Ovary (tissue), 9 donors: ENCODE data around the gene PXK. TPM values are rescaled to one million over a fixed set of nuclear protein-coding genes. Genes with fewer than 3 reads are reported as not detected.

Experiments used
- DNase-seq, 5 donors: peaks; one replicate each; pipeline ENCODE4 v3.0.0-alpha.2; 2019 to 2020
- H3K27ac ChIP-seq, 2 donors: fragments of 200-600 bp; one replicate each; pipeline versions ENCODE4 v1.5.1 to v1.8.0; 2019 to 2022
- H3K27me3 ChIP-seq: fragments of 200-600 bp; one replicate; pipeline ENCODE4 v1.8.0; 2022
- H3K36me3 ChIP-seq: fragments of 200-600 bp; sonication (generic); one replicate; pipeline ENCODE4 v1.5.1; 2019
- H3K4me1 ChIP-seq: one replicate; pipeline ENCODE4 v1.8.1; 2013; ENCODE audit warnings: mild to moderate bottlenecking, moderate library complexity; ENCODE audit not compliant: insufficient read depth
- H3K4me3 ChIP-seq: fragments of 200-600 bp; sonication (generic); one replicate; pipeline ENCODE4 v1.5.1; 2017
- H3K9me3 ChIP-seq, 2 donors: fragments of 200-600 bp in 1 of 2; sonication (generic) in 1 of 2; one replicate each; pipeline versions ENCODE4 v1.5.1 to v1.8.1; 2013 to 2019; ENCODE audit warnings: mild to moderate bottlenecking in 1 of 2, moderate library complexity in 1 of 2
- CTCF ChIP-seq, 3 donors: fragments of 450-650 bp in 2 of 3; fragments of 200-600 bp in 1 of 3; IDR thresholded peaks; one replicate each; pipeline versions ENCODE4 v1.5.1 to v1.8.0; 2016 to 2022; ENCODE audit warnings: antibody characterized with exemption in 3 of 3, mild to moderate bottlenecking in 1 of 3
- EP300 ChIP-seq: sonication (generic); formaldehyde crosslinking; IDR thresholded peaks from one replicate; pipeline ENCODE4 v1.6.1; 2017; ENCODE audit warnings: antibody characterized with exemption
- POLR2A ChIP-seq: fragments of 450-650 bp; IDR thresholded peaks from one replicate; pipeline ENCODE4 v1.6.1; 2017; ENCODE audit warnings: antibody characterized with exemption, mild to moderate bottlenecking, moderate library complexity
- WGBS, 3 donors: extraction: QIAGEN DNeasy Blood & Tissue Kit in 1 of 3; methylation state at CpG; one replicate each; pipeline versions ENCODE4 v1.1.5 to v1.1.7; 2013 to 2017; 5-methylcytosine and 5-hydroxymethylcytosine counted together
- intact Hi-C, 4 donors: fragments of 100-400 bp; cut with DNase I; formaldehyde crosslinking; loops; one replicate each; pipeline versions ENCODE4 v1.11.0 to v1.15.1; 2022 to 2023
- polyA plus RNA-seq, 2 donors: library from polyadenylated mRNA; stranded (reverse); fragments of 200-250 nt in 1 of 2; fragments of 350-450 nt in 1 of 2; fragmentation: Illumina TruSeq in 1 of 2; extraction: RNeasy Lipid Tissue Mini Kit (QIAGEN cat#74804) in 1 of 2; gene quantifications; one replicate each; pipeline ENCODE4 v1.2.3, GENCODE V29; 2013 to 2014
- total RNA-seq, 7 donors: library from RNA; depleted of rRNA in 2 of 7; stranded (reverse); fragments of >200 nt in 2 of 7; fragmentation: NEBNext Ultra II Directional in 3 of 7; extraction: Animal tissue kit (Norgen Biotek cat#: 25700) in 3 of 7; gene quantifications; one replicate each; pipeline versions ENCODE4 v1.1.0 to v1.2.4, GENCODE V29; 2016 to 2023
- donor health status: DM: no; HTN: no; CAD: no; lungs with moderate emphysema.
- donor health status: DM: no; HTN: no; CAD: no.
- donor health status: Bipolar disorder and iron deficiency.
- donor health status: DM: yes; HTN: yes; CAD: no.
- donor health status: DM: no; HTN: no; CAD: no.
- donor health status: DM: yes; HTN: yes; CAD: no.

Gene PXK
- total and polyA plus RNA-seq, 9 donors: 17.2 to 42.0 (median 25.9) TPM

- intact Hi-C loops: loop anchor here in 3 of 4 donors (5.0 to 10.0 kb wide), 5 partner anchors 78 to 232 kb away; partner anchors contain the start of genes PXK (in 2 of the 3) and KCTD6 (in 1 of the 3)
- Histone ChIP-seq H3K27ac (no peak overlapping the region), H3K27me3 (no peaks in the 10 kb centered on the region), H3K9me3 (no peaks in the 10 kb centered on the region), H3K4me3 (no peak overlapping the region), H3K36me3 (no peaks in the 10 kb centered on the region), H3K4me1 (peaks cover 2% of the 10 kb centered on the region)
- TF ChIP-seq POLR2A: no peak
- no peak for TF ChIP-seq CTCF (IDR thresholded peaks at IDR 0.05)
- TF ChIP-seq EP300: no peak
- 79 to 90% (median 81%) methylated on average over 2 of the region's 2 CpGs for WGBS, 3 donors
- DNase-seq: no peak
Observed at GRCh38 chr3:58417075-58417474, 84.4 kb downstream of the PXK start.

GRCh38 chr3:58418227-58418626 is 85.5 kb downstream of the PXK start:
- no peak for TF ChIP-seq CTCF (IDR thresholded peaks at IDR 0.05)
- no peak for TF ChIP-seq EP300
- no peak for TF ChIP-seq POLR2A
- H3K36me3 ChIP-seq: no peaks in the 10 kb centered on the region
- H3K4me1 ChIP-seq: peaks cover 2% of the 10 kb centered on the region
- no peaks in the 10 kb centered on the region for H3K27me3 ChIP-seq
- H3K27ac ChIP-seq: no peak overlapping the region
- WGBS, 3 donors: 75 to 87% (median 85%) methylated on average over 6 of the region's 6 CpGs
- H3K9me3 ChIP-seq: no peaks in the 10 kb centered on the region
- no peak overlapping the region for H3K4me3 ChIP-seq
- intact Hi-C loops: loop anchor here in 3 of 4 donors (5.0 to 10.0 kb wide), 5 partner anchors 77 to 233 kb away; partner anchors contain the start of genes PXK (in 2 of the 3) and KCTD6 (in 1 of the 3)
- no peak for DNase-seq

- Histone ChIP-seq H3K27ac (no peak overlapping the region), H3K4me3 (no peak overlapping the region), H3K36me3 (no peaks in the 10 kb centered on the region), H3K4me1 (no peaks in the 10 kb centered on the region), H3K27me3 (no peaks in the 10 kb centered on the region), H3K9me3 (no peaks in the 10 kb centered on the region)
- 55 to 64% (median 62%) methylated on average over 7 of the region's 7 CpGs for WGBS, 3 donors
- TF ChIP-seq POLR2A (no peak), EP300 (no peak), CTCF (IDR thresholded peaks at IDR 0.05) (no peak)
- intact Hi-C loops: loop anchor here in 3 of 4 donors (5.0 to 10.0 kb wide), 5 partner anchors 75 to 235 kb away; partner anchors contain the start of genes PXK (in 2 of the 3) and KCTD6 (in 1 of the 3)
- peak in 1 of 5 donors; percentile 45 for DNase-seq
Observed at GRCh38 chr3:58419780-58420507, 87.3 kb downstream of the PXK start.

- Histone ChIP-seq H3K27ac (no peak overlapping the region), H3K36me3 (no peaks in the 10 kb centered on the region), H3K9me3 (no peaks in the 10 kb centered on the region), H3K27me3 (no peaks in the 10 kb centered on the region), H3K4me3 (no peak overlapping the region), H3K4me1 (no peaks in the 10 kb centered on the region)
- WGBS, 3 donors: 80 to 93% (median 87%) methylated on average over 7 of the region's 7 CpGs
- intact Hi-C loops: no loop called here
- TF ChIP-seq EP300 (no peak), POLR2A (no peak), CTCF (IDR thresholded peaks at IDR 0.05) (no peak)
- DNase-seq: no peak
Observed at GRCh38 chr3:58421004-58421403, 88.3 kb downstream of the PXK start.
